ENCODE measurements around the gene CRB2.

CRB2 gene

GRCh38 chr9:123424552-123425225 is 68.7 kb downstream of the CRB2 start:
- no peak for DNase-seq

GRCh38 chr9:123425261-123425821 is 69.3 kb downstream of the CRB2 start:
- DNase-seq = no peak

GRCh38 chr9:123425836-123426365 is 69.9 kb downstream of the CRB2 start:
- no peak for DNase-seq

DNA sequence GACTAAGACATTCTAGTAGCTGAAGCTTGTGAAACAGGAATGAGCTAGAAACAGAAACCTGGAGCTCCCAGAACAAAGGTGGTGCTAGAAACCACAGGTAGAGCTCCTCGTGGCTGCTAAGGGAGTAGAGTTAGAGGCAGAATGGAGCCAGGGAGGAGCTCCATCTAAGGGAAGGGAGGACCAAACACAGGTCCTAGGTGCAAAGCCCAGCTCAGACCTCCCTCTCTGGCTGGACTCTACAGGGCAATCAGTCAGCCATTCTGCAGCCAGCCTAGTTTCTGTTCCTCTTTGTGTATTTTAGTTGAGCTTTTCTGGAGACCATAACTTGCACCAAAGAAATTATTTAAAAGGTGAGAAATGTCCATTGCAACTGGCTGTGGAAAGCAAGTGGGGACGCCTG is 70.4 kb downstream of the CRB2 start:
- no peak for DNase-seq

Data from fibroblast of skin of abdomen (primary cell).